Progenitor cell of endocrine pancreas (in vitro differentiated cells): Measurements from ENCODE around the gene PGS1. TPM values are rescaled to one million over a fixed set of nuclear protein-coding genes. Genes with fewer than 3 reads are reported as not detected.

ENCODE experiments used
- DNase-seq: peaks from one replicate; pipeline ENCODE4 v3.0.0; 2021; ENCODE audit warnings: low spot score; ENCODE audit not compliant: unreplicated experiment
- H3K27ac Mint-ChIP-seq: 2 replicates; pipeline ENCODE4 v1.8.0; 2021; ENCODE audit warnings: mild to moderate bottlenecking, moderate library complexity, mixed read lengths
- H3K27me3 Mint-ChIP-seq: 2 replicates; pipeline ENCODE4 v1.8.0; 2021; ENCODE audit warnings: mixed read lengths
- H3K36me3 Mint-ChIP-seq: 2 replicates; pipeline ENCODE4 v1.8.0; 2022; ENCODE audit warnings: mixed read lengths; ENCODE audit not compliant: insufficient read depth
- H3K4me1 Mint-ChIP-seq: 2 replicates; pipeline ENCODE4 v1.8.0; 2021; ENCODE audit warnings: low read depth, mixed read lengths
- H3K4me3 Mint-ChIP-seq: 2 replicates; pipeline ENCODE4 v1.8.0; 2021; ENCODE audit warnings: low read depth, mild to moderate bottlenecking, moderate library complexity, mixed read lengths
- H3K9me3 Mint-ChIP-seq: 2 replicates; pipeline ENCODE4 v1.8.0; 2021; ENCODE audit warnings: low read depth, mixed read lengths
- total RNA-seq: library from RNA; stranded (reverse); gene quantifications from 2 replicates; pipeline ENCODE4 v1.2.1, GENCODE V29; 2021
- TF ChIP-seq, protein P1 (sequence below): fragments of 200-600 bp; sonication (generic); IDR thresholded peaks from one replicate; pipeline ENCODE4 v1.5.0; 2021; ENCODE audit warnings: antibody characterized with exemption, mild to moderate bottlenecking; ENCODE audit not compliant: unreplicated experiment

Gene PGS1
- total RNA-seq, 1 donor from 2014 or later, result 66.1 TPM

DNA sequence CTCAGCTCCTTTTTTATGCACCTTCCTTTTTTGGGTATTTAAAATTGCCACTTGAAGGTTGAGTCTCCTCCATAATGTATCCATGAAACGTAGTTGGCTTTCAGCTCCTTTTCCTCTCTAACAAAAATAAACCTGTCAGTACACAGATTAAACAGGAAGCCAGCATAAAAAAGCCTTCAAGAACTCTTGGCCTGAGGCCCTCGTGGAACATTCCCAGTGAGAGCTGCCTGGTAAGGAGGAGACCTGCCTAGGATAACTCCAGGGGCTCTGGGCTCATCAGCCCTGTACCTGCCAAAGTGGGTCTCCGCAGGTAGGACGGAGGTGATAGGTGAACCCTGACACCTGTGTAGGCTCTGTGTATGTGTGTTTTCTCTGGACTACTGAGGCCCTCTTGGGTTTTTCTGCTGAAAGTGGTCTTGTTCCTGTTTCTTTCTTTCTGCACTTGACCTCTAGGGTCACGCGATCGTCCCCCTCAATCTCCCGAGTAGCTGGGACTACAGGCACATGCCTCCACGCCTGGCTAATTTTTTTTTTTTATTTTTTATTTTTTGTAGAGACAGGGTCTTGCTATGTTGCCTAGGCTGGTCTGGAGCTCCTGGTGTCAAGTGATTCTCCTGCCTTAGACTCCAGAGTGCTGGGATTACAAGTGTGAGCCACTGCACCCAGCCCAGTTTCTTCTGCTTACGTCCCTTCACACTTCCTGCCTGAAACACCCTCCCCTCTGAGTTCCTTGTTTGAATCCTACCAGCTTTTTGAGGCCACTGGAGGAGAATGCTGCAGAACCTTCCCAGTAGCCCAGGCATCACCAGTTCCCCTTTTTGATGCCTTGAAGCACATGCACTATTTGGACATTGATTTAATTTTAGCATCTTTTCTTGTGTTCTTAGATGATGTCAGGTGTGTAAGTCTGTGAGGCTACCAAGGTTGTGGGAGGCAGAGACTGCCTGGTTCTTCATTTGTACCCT is 9.8 kb downstream of the PGS1 start:
- Mint-ChIP-seq H3K27me3 (no peaks in the 10 kb centered on the region), H3K4me3 (no peak overlapping the region), H3K27ac (peak overlapping the region; percentile 63), H3K36me3 (peaks cover 5% of the 10 kb centered on the region), H3K4me1 (peaks cover 8% of the 10 kb centered on the region), H3K9me3 (no peaks in the 10 kb centered on the region)
- TF ChIP-seq, protein P1, sequence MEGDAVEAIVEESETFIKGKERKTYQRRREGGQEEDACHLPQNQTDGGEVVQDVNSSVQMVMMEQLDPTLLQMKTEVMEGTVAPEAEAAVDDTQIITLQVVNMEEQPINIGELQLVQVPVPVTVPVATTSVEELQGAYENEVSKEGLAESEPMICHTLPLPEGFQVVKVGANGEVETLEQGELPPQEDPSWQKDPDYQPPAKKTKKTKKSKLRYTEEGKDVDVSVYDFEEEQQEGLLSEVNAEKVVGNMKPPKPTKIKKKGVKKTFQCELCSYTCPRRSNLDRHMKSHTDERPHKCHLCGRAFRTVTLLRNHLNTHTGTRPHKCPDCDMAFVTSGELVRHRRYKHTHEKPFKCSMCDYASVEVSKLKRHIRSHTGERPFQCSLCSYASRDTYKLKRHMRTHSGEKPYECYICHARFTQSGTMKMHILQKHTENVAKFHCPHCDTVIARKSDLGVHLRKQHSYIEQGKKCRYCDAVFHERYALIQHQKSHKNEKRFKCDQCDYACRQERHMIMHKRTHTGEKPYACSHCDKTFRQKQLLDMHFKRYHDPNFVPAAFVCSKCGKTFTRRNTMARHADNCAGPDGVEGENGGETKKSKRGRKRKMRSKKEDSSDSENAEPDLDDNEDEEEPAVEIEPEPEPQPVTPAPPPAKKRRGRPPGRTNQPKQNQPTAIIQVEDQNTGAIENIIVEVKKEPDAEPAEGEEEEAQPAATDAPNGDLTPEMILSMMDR, result no peak
- DNase-seq, result no peak

DNA sequence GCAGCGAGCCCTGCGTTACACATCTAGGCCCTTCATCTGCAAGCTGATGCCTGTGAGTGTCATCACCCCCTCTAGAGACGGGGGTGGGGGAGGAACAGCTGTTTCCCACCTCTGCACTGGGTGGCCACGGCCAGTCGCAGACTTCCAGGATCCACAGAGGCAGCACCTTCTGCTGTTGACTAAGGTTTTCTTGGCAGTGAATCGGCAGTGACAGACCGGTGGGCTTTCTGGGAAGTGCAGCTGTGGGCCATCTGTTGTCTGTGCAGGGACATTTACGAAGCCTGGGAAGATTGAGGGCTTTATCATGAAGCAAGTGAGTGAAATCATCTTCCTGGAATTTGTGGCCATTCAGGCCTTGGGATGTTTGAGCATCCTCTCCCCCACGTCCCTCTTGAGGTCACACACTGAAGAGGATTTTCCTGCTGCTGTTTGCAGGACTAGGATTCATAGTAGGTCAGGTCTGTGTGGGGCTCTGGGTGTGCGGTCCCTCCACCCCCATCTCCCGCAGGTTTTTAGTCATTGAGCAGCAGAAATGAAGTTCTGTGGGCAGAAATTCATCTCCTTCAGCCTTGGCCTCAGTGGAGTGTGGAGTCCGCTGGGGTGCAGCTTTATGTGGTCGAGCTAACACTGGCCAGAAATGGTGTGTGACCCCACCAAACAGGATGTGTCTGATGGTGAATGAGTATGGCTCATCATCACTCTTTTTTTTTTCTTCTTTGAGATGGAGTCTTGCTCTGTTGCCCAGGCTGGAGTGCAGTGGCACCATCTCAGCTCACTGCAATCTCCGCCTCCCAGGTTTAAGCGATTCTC is 12.0 kb downstream of the PGS1 start:
- no peak for DNase-seq
- no peak overlapping the region for H3K4me3 Mint-ChIP-seq
- peaks cover 10% of the 10 kb centered on the region for H3K36me3 Mint-ChIP-seq
- TF ChIP-seq, protein P1, result peak; percentile 20
- no peaks in the 10 kb centered on the region for H3K9me3 Mint-ChIP-seq
- H3K27ac Mint-ChIP-seq, result peak overlapping the region; percentile 76
- H3K4me1 Mint-ChIP-seq, result peaks cover 19% of the 10 kb centered on the region
- no peaks in the 10 kb centered on the region for H3K27me3 Mint-ChIP-seq

DNA sequence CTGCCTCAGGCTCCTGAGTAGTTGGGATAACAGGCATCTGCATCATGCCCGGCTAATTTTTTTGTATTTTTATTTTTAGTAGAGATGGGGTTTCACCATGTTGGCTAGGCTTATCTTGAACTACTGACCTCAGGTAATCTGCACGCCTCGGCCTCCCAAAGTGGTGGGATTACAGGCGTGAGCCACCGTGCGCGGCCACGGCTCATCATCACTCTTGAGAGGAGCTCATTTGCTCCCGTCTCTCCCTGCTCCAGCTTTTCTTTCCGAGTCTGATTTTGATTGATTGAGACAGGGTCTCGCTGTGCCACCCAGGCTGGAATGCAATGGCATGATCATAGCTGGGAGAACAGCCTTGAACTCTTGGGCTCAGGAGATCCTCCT is 12.6 kb downstream of the PGS1 start:
- no peak overlapping the region for H3K4me3 Mint-ChIP-seq
- peaks cover 19% of the 10 kb centered on the region for H3K4me1 Mint-ChIP-seq
- H3K36me3 Mint-ChIP-seq, result peaks cover 11% of the 10 kb centered on the region
- H3K27ac Mint-ChIP-seq, result peak overlapping the region; percentile 82
- TF ChIP-seq, protein P1, result no peak
- H3K27me3 Mint-ChIP-seq, result no peaks in the 10 kb centered on the region
- no peak for DNase-seq
- H3K9me3 Mint-ChIP-seq, result no peaks in the 10 kb centered on the region

DNA sequence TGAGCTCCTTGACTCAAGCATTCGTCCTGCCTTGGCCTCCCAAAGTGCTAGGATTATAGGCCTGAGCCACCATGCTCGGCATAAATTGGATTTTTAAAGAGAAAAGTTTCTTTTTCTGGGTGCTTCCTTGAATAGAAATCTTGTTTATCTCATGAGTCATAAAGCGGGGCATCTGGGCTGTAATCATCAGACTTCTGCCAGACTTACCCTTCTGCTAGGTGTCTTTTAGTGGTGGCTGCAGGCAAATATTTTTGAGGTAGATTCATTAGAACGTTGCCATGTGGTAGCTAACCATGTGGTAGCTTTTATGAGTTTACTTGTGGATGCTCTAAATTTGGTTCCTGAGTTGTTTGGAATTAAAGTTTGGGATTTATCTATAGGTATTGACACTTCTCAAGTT is 13.4 kb downstream of the PGS1 start:
- H3K9me3 Mint-ChIP-seq, result no peaks in the 10 kb centered on the region
- no peak for DNase-seq
- TF ChIP-seq, protein P1, result no peak
- H3K27me3 Mint-ChIP-seq, result no peaks in the 10 kb centered on the region
- H3K4me1 Mint-ChIP-seq, result peaks cover 19% of the 10 kb centered on the region
- peak overlapping the region; percentile 94 for H3K27ac Mint-ChIP-seq
- H3K36me3 Mint-ChIP-seq, result peaks cover 12% of the 10 kb centered on the region
- no peak overlapping the region for H3K4me3 Mint-ChIP-seq

DNA sequence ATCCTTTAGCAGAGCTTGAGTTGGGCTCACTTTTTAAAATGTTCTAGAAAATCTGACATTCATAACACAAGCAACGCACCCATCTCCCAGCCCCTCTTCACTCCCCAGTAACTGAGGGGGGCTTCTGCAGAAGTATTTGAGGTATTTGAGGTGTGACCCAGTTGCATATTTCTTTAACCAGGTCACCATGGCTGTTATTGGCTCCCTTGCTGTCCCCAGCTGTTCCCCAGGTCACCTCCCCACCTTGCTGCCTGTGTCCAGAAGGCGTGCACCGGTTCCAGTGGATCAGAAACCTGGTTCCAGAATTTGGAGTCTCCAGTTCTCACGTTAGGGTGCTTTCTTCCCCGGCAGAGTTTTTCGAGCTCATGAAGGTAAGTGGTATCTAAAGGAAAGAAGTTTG is 13.8 kb downstream of the PGS1 start:
- Mint-ChIP-seq H3K9me3 (no peaks in the 10 kb centered on the region), H3K36me3 (peaks cover 12% of the 10 kb centered on the region), H3K4me3 (peak overlapping the region; percentile 19), H3K4me1 (peaks cover 19% of the 10 kb centered on the region), H3K27me3 (no peaks in the 10 kb centered on the region), H3K27ac (peak overlapping the region; percentile 94)
- no peak for DNase-seq
- TF ChIP-seq, protein P1, result no peak
